Thyroid gland (tissue), 4 donors: ENCODE data around the gene SLCO2B1.

ENCODE experiments used
- POLR2A ChIP-seq, 2 donors: fragments of 450-650 bp; IDR thresholded peaks; one replicate each; pipeline ENCODE4 v1.6.1; 2017; ENCODE audit warnings: antibody characterized with exemption in 2 of 2, mild to moderate bottlenecking in 2 of 2, moderate library complexity in 1 of 2
- TF ChIP-seq, protein P1 (sequence below), 6 experiments: fragments of 200-600 bp in 3 of 6; fragments of 450-650 bp in 3 of 6; sonication (generic) in 3 of 6; IDR thresholded peaks; one replicate each; pipeline ENCODE4 v1.5.1; 2016 to 2019; ENCODE audit warnings: antibody characterized with exemption in 6 of 6, mild to moderate bottlenecking in 2 of 6, inconsistent platforms in 1 of 6, moderate library complexity in 1 of 6

DNA sequence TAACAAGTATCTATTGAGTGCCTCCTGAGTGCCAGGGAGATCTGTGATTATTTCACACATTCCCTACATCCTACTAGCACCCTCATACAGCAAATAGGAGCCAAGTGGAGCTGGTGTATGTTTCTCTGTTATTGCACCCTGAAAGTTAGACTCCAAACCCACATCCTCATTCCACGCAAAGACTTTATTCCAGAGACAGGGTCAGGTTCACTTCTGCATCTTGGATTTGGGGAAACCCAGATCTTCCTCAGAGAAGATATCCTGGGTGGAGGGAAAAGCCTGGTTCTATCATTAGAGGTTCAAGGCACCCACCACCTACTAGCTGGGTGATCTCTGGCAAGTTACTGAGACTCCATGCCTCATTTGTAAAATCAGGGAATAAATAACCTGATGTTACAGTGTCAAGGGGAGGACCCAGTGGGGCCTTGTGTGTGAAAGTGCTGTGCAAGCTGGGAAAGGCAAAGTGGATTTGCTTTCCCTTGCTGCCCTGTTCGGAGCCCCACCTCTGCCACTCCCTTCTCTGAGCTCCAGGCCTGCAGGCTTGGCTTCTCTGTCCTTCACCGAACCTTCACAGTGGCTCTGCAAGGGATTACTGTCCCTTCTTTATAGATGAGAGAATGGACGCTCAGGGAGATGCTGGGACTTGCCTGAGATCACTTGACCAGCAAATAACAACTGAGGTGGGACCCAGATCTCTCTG, 991 bp upstream of the SLCO2B1 start:
- TF ChIP-seq, protein P1, sequence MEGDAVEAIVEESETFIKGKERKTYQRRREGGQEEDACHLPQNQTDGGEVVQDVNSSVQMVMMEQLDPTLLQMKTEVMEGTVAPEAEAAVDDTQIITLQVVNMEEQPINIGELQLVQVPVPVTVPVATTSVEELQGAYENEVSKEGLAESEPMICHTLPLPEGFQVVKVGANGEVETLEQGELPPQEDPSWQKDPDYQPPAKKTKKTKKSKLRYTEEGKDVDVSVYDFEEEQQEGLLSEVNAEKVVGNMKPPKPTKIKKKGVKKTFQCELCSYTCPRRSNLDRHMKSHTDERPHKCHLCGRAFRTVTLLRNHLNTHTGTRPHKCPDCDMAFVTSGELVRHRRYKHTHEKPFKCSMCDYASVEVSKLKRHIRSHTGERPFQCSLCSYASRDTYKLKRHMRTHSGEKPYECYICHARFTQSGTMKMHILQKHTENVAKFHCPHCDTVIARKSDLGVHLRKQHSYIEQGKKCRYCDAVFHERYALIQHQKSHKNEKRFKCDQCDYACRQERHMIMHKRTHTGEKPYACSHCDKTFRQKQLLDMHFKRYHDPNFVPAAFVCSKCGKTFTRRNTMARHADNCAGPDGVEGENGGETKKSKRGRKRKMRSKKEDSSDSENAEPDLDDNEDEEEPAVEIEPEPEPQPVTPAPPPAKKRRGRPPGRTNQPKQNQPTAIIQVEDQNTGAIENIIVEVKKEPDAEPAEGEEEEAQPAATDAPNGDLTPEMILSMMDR (IDR thresholded peaks at IDR 0.05), result no peak
- no peak for TF ChIP-seq POLR2A (IDR thresholded peaks at IDR 0.05)
